ENCODE measurements around the gene IGIP. TPM values are rescaled to one million over a fixed set of nuclear protein-coding genes. Genes with fewer than 3 reads are reported as not detected.

IGIP gene
- total and polyA plus RNA-seq, 2 of the 8 experiments (the other 6 are each of a cell fraction or from before 2014, with no cell fraction given), result 0.32 to 0.69 TPM

GRCh38 chr5:140131967-140132409 lies 6.3 kb downstream of the IGIP start (continued):
- TF ChIP-seq CHD7 (IDR thresholded peaks at IDR 0.05; ENCODE audit: insufficient replicate concordance, low read length) (no peak), MAFK (IDR thresholded peaks at IDR 0.05; ENCODE audit: low read depth, low read length) (no peak), ASH2L (IDR thresholded peaks at IDR 0.05; ENCODE audit: low read length) (no peak), BACH1 (IDR thresholded peaks at IDR 0.05; ENCODE audit: low read length) (no peak), ATF3 (IDR thresholded peaks at IDR 0.05; ENCODE audit: insufficient read depth, low read depth, low read length) (no peak), RBBP5 (IDR thresholded peaks at IDR 0.05; ENCODE audit: borderline replicate concordance, low read depth, low read length) (no peak), HDAC2 (IDR thresholded peaks at IDR 0.05; ENCODE audit: borderline replicate concordance in 1 of 2, low read depth in 2 of 2, low read length in 2 of 2) (no peak), BCL11A (IDR thresholded peaks at IDR 0.05; ENCODE audit: low read depth in 2 of 2, low read length in 2 of 2) (no peak), GABPA (IDR thresholded peaks at IDR 0.05; ENCODE audit: borderline replicate concordance, insufficient read depth, low read length) (no peak)

Data from H1 (cell line).